Transverse colon (tissue), 4 donors: ENCODE measurements around the gene KAZN.

Source experiments
- CTCF ChIP-seq, 5 experiments: fragments of 200-600 bp in 3 of 5; fragments of 450-650 bp in 2 of 5; sonication (generic) in 3 of 5; IDR thresholded peaks; 1 replicate in 2 of 5; 2 replicates in 3 of 5; pipeline ENCODE4 v1.5.1; 2016 to 2017; ENCODE audit warnings: antibody characterized with exemption in 5 of 5, inconsistent platforms in 3 of 5, mild to moderate bottlenecking in 2 of 5, moderate library complexity in 1 of 5
- EP300 ChIP-seq: sonication (generic); formaldehyde crosslinking; IDR thresholded peaks from one replicate; pipeline ENCODE4 v1.6.1; 2017; ENCODE audit warnings: antibody characterized with exemption, low read depth
- POLR2A ChIP-seq: fragments of 450-650 bp; IDR thresholded peaks from one replicate; pipeline ENCODE4 v1.6.1; 2016; ENCODE audit warnings: antibody characterized with exemption, mild to moderate bottlenecking, moderate library complexity
- POLR2AphosphoS5 ChIP-seq, 3 donors: sonication (generic); formaldehyde crosslinking; IDR thresholded peaks; one replicate each; pipeline ENCODE4 v1.6.1; 2016; ENCODE audit warnings: antibody characterized with exemption in 3 of 3

GRCh38 chr1:14924455-14925331 lies 326.2 kb downstream of the KAZN start:
- TF ChIP-seq CTCF (IDR thresholded peaks at IDR 0.05), result peak in 1 of 5 experiments; percentile 7
- TF ChIP-seq POLR2A, result no peak
- no peak for TF ChIP-seq EP300
- no peak for TF ChIP-seq POLR2AphosphoS5 (IDR thresholded peaks at IDR 0.05)
